ENCODE measurements around the gene SPEN. TPM values are rescaled to one million over a fixed set of nuclear protein-coding genes. Genes with fewer than 3 reads are reported as not detected.

Gene SPEN
- total and polyA plus RNA-seq, 2 of the 13 experiments (the other 11 are each of a cell fraction or from before 2014, with no cell fraction given): 4.8 to 14.0 TPM

GRCh38 chr1:15848143-15848928 lies 829 bp downstream of the SPEN start (continued):
- TF ChIP-seq, protein P1, sequence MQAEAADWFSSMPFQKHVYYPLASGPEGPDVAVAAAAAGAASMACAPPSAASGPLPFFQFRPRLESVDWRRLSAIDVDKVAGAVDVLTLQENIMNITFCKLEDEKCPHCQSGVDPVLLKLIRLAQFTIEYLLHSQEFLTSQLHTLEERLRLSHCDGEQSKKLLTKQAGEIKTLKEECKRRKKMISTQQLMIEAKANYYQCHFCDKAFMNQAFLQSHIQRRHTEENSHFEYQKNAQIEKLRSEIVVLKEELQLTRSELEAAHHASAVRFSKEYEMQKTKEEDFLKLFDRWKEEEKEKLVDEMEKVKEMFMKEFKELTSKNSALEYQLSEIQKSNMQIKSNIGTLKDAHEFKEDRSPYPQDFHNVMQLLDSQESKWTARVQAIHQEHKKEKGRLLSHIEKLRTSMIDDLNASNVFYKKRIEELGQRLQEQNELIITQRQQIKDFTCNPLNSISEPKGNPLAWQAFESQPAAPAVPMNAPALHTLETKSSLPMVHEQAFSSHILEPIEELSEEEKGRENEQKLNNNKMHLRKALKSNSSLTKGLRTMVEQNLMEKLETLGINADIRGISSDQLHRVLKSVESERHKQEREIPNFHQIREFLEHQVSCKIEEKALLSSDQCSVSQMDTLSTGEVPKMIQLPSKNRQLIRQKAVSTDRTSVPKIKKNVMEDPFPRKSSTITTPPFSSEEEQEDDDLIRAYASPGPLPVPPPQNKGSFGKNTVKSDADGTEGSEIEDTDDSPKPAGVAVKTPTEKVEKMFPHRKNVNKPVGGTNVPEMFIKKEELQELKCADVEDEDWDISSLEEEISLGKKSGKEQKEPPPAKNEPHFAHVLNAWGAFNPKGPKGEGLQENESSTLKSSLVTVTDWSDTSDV (CRISPR knock-in tag; IDR thresholded peaks at IDR 0.05): no peak
- no peak for TF ChIP-seq ZNF883 (CRISPR knock-in tag; IDR thresholded peaks at IDR 0.05; ENCODE audit: not compliant biosample characterization)
- no peak for TF ChIP-seq ZKSCAN5 (CRISPR knock-in tag; IDR thresholded peaks at IDR 0.05)
- TF ChIP-seq JDP2 (CRISPR knock-in tag; IDR thresholded peaks at IDR 0.05; ENCODE audit: borderline replicate concordance): no peak
- TF ChIP-seq, protein P2, sequence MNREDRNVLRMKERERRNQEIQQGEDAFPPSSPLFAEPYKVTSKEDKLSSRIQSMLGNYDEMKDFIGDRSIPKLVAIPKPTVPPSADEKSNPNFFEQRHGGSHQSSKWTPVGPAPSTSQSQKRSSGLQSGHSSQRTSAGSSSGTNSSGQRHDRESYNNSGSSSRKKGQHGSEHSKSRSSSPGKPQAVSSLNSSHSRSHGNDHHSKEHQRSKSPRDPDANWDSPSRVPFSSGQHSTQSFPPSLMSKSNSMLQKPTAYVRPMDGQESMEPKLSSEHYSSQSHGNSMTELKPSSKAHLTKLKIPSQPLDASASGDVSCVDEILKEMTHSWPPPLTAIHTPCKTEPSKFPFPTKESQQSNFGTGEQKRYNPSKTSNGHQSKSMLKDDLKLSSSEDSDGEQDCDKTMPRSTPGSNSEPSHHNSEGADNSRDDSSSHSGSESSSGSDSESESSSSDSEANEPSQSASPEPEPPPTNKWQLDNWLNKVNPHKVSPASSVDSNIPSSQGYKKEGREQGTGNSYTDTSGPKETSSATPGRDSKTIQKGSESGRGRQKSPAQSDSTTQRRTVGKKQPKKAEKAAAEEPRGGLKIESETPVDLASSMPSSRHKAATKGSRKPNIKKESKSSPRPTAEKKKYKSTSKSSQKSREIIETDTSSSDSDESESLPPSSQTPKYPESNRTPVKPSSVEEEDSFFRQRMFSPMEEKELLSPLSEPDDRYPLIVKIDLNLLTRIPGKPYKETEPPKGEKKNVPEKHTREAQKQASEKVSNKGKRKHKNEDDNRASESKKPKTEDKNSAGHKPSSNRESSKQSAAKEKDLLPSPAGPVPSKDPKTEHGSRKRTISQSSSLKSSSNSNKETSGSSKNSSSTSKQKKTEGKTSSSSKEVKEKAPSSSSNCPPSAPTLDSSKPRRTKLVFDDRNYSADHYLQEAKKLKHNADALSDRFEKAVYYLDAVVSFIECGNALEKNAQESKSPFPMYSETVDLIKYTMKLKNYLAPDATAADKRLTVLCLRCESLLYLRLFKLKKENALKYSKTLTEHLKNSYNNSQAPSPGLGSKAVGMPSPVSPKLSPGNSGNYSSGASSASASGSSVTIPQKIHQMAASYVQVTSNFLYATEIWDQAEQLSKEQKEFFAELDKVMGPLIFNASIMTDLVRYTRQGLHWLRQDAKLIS (CRISPR knock-in tag; IDR thresholded peaks at IDR 0.05): no peak
- no peak for TF ChIP-seq PTBP1 (IDR thresholded peaks at IDR 0.05; ENCODE audit: low read depth, low read length, poor library complexity, severe bottlenecking)
- no peak for TF ChIP-seq RBAK (CRISPR knock-in tag; IDR thresholded peaks at IDR 0.05)
- no peak for TF ChIP-seq NCOA2 (CRISPR knock-in tag; IDR thresholded peaks at IDR 0.05)
- TF ChIP-seq, protein P3, sequence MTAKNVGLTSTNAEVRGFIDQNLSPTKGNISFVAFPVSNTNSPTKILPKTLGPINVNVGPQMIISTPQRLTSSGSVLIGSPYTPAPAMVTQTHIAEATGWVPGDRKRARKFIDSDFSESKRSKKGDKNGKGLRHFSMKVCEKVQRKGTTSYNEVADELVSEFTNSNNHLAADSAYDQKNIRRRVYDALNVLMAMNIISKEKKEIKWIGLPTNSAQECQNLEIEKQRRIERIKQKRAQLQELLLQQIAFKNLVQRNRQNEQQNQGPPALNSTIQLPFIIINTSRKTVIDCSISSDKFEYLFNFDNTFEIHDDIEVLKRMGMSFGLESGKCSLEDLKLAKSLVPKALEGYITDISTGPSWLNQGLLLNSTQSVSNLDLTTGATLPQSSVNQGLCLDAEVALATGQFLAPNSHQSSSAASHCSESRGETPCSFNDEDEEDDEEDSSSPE (CRISPR knock-in tag; IDR thresholded peaks at IDR 0.05): no peak
- no peak for TF ChIP-seq ZNF577 (CRISPR knock-in tag; IDR thresholded peaks at IDR 0.05; ENCODE audit: borderline replicate concordance, low read depth)
- TF ChIP-seq MXI1 (IDR thresholded peaks at IDR 0.05; ENCODE audit: borderline replicate concordance, low read depth, low read length): no peak
- TF ChIP-seq RBFOX2 (IDR thresholded peaks at IDR 0.05; ENCODE audit: low read depth, low read length): peak; percentile 7; the same call in 1 of the 2 replicates
- TF ChIP-seq, protein P4, sequence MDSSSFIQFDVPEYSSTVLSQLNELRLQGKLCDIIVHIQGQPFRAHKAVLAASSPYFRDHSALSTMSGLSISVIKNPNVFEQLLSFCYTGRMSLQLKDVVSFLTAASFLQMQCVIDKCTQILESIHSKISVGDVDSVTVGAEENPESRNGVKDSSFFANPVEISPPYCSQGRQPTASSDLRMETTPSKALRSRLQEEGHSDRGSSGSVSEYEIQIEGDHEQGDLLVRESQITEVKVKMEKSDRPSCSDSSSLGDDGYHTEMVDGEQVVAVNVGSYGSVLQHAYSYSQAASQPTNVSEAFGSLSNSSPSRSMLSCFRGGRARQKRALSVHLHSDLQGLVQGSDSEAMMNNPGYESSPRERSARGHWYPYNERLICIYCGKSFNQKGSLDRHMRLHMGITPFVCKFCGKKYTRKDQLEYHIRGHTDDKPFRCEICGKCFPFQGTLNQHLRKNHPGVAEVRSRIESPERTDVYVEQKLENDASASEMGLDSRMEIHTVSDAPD (CRISPR knock-in tag; IDR thresholded peaks at IDR 0.05): no peak
- no peak for TF ChIP-seq MIER3 (CRISPR knock-in tag; IDR thresholded peaks at IDR 0.05; ENCODE audit: borderline replicate concordance)
- TF ChIP-seq MIXL1 (CRISPR knock-in tag; IDR thresholded peaks at IDR 0.05): no peak
- TF ChIP-seq ATAD3A (CRISPR knock-in tag; IDR thresholded peaks at IDR 0.05): no peak
